ENCODE results near the gene RAB40C.

- TF ChIP-seq POLR2A (IDR thresholded peaks at IDR 0.05) (no peak), CTCF (IDR thresholded peaks at IDR 0.05) (no peak)
Observed at GRCh38 chr16:576197-576822, 13.6 kb upstream of the RAB40C start.
